GM10248 (cell line): Measurements from ENCODE around the gene RALGAPA2.

Experiments
- CTCF ChIA-PET: fragments of 300-600 bp; sonication (Branson Sonifier 250); formaldehyde crosslinking; extraction: SDS; loops from one replicate; lab custom pipeline; 2021; ENCODE audit warnings: antibody characterized with exemption; lab: Yijun Ruan, JAX
- POLR2A ChIA-PET: fragments of 350-650 bp; sonication (Branson Sonifier 250); formaldehyde crosslinking; extraction: SDS; loops from one replicate; lab custom pipeline; 2020; ENCODE audit warnings: antibody characterized with exemption; lab: Yijun Ruan, JAX
- DNase-seq: peaks from one replicate; pipeline ENCODE4 v3.0.0; 2012; ENCODE audit errors: extremely low spot score
- CTCF ChIP-seq: IDR thresholded peaks from 2 replicates; pipeline ENCODE4 v1.5.1; 2012; ENCODE audit warnings: mild to moderate bottlenecking, low read depth; ENCODE audit errors: extremely low read depth, missing control alignments, control extremely low read depth

RALGAPA2 gene

GRCh38 chr20:20465252-20465651 lies 247.2 kb downstream of the RALGAPA2 start:
- peak; percentile 44 for TF ChIP-seq CTCF
- ChIA-PET CTCF (interaction anchor here (1.0 to 2.4 kb wide), 4 partner anchors 9 to 33 kb away, joined by 3 to 10 read pairs (median 8); no protein-coding TSS in a partner anchor), POLR2A (no interaction called here)
- no peak for DNase-seq

- DNase-seq = no peak
- TF ChIP-seq CTCF = no peak
- CTCF ChIA-PET = interaction anchor here (0.8 to 2.3 kb wide), 2 partner anchors 10 to 13 kb away, joined by 3 to 9 read pairs; no protein-coding TSS in a partner anchor
- POLR2A ChIA-PET = no interaction called here
These were observed 248.5 kb downstream of the RALGAPA2 start for GRCh38 chr20:20463933-20464374.

- CTCF ChIA-PET = interaction anchor here (1.3 to 3.3 kb wide), 4 partner anchors 10 to 39 kb away, joined by 3 to 11 read pairs (median 4); no protein-coding TSS in a partner anchor
- DNase-seq = no peak
- POLR2A ChIA-PET = no interaction called here
- no peak for TF ChIP-seq CTCF
These were observed 250.3 kb downstream of the RALGAPA2 start for GRCh38 chr20:20462185-20462584.

- CTCF ChIA-PET = interaction anchor here (1.3 to 3.3 kb wide), 4 partner anchors 10 to 40 kb away, joined by 3 to 11 read pairs (median 4); no protein-coding TSS in a partner anchor
- POLR2A ChIA-PET = no interaction called here
- no peak for TF ChIP-seq CTCF
- DNase-seq = no peak
These were observed 250.9 kb downstream of the RALGAPA2 start for GRCh38 chr20:20461551-20461950.

- no peak for TF ChIP-seq CTCF
- CTCF ChIA-PET = interaction anchor here (1.1 to 3.3 kb wide), 3 partner anchors 8 to 19 kb away, joined by 3 to 11 read pairs (median 5); no protein-coding TSS in a partner anchor
- no peak for DNase-seq
- POLR2A ChIA-PET = no interaction called here
These were observed 252.7 kb downstream of the RALGAPA2 start for GRCh38 chr20:20459726-20460125.

GRCh38 chr20:20457392-20458126 lies 254.9 kb downstream of the RALGAPA2 start:
- ChIA-PET POLR2A (no interaction called here), CTCF (interaction anchor here (0.9 to 1.7 kb wide), 5 partner anchors 7 to 85 kb away, joined by 3 to 4 read pairs (median 3); no protein-coding TSS in a partner anchor)
- TF ChIP-seq CTCF = no peak
- DNase-seq = no peak
